GM18517 (cell line): ENCODE results near the gene ADCK1.
A peak's percentile ranks its signal among the peaks of the same experiment; 100 is the strongest.
"Not testable (repeated sequence)": the region's sequence is repeated elsewhere in the genome, so short reads cannot be mapped to it uniquely, and the experiment has no call there.

Source experiments
- ATAC-seq: cut with Tn5 transposase; IDR thresholded peaks from one replicate; pipeline ENCODE4 v1.9.1; 2021; ENCODE audit warnings: mild to moderate bottlenecking, moderate library complexity; ENCODE audit not compliant: unreplicated experiment

Gene ADCK1, protein sequence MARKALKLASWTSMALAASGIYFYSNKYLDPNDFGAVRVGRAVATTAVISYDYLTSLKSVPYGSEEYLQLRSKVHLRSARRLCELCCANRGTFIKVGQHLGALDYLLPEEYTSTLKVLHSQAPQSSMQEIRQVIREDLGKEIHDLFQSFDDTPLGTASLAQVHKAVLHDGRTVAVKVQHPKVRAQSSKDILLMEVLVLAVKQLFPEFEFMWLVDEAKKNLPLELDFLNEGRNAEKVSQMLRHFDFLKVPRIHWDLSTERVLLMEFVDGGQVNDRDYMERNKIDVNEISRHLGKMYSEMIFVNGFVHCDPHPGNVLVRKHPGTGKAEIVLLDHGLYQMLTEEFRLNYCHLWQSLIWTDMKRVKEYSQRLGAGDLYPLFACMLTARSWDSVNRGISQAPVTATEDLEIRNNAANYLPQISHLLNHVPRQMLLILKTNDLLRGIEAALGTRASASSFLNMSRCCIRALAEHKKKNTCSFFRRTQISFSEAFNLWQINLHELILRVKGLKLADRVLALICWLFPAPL

GRCh38 chr14:77799863-77800730 is at the start of gene ADCK1:
Gene ADCK1, plus strand, starts transcription at chr14:77800109. Its CDS starts 18,870 bp downstream, at chr14:77818979.
- ATAC-seq = peak; percentile 91

- no peak for ATAC-seq
Measured at GRCh38 chr14:77752266-77752665, 47.6 kb upstream of the ADCK1 start.

DNA sequence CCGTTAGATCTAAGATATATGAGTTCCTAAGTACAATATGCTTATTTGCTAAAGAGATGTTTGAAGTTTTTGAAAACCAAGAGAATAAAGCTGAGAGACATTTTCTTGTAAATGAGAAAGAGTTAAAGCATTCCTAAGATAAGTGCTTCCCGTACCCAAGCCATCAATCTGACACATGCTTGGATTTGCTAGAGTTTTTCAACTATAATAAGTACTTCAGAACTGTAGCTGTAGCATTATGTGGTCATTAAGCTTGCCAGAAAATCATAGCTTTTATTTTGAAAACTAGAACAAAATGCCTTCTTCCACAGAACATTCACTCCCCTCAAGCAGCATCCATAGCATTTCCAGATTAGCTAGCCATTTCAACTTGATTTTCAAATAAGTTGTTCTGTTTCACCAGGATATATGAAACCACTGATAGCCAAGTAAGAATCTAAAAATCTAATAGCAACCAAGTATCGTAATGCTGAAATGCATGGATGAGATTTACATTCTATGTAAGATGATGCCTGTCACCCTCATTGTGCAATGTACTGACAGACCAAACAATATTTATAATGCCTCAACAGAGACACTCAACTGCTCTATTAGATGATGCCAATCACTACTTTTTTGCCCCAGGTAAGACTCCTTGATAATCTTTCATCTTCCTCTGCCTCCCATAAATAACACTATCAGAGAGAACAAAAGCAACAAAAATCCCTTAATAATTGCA is 47.0 kb upstream of the ADCK1 start:
- ATAC-seq = no peak

DNA sequence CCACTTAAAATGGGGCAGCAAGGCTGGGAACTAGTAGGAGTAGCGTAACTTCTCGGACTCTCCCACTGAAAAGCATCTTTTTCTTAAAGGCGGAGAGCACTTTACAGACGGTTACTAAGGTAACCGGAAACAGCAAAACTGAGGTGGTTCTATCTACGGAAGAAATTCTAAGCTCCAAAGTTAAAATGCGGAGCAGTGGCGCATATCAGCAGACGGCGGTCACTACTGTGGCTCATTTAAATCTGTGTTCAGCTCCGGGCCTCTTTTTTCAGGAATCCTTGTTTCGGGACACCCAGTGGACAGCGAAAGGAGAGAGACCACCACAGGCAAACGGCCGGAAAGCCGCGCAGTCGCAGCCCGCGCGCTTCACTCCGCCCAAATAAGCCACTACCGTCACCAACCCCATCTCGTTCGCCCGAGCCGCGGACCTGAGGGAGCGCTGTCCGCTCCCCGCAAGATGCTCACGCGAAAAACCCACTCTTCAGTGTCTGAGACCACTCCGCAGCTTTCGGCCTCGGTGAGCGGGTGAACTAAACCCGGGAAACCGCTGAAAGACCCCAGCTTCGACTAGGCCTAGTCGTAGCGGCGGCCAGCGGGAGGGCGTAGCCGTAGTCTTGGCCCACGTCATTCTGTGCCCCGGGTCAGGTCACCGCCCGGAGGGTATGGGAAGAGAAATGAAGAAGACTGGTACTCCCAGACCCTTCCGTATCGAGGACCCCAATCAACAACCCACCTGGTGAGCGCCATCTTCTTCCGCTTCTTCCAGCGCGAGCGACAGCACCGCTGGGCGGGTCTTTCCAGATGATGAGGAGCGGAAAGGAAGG is 39.3 kb upstream of the ADCK1 start, which contains the start of gene SNW1:
Gene SNW1 (minus strand): TSS at position 776 of the 824 bp plus-strand sequence. CDS start 29 bp downstream, at position 747.
- peak; percentile 95 for ATAC-seq

- peak; percentile 34 for ATAC-seq
Measured at GRCh38 chr14:77761205-77761931, 38.5 kb upstream of the ADCK1 start.

GRCh38 chr14:77763316-77763715 is 36.6 kb upstream of the ADCK1 start:
- no peak for ATAC-seq

DNA sequence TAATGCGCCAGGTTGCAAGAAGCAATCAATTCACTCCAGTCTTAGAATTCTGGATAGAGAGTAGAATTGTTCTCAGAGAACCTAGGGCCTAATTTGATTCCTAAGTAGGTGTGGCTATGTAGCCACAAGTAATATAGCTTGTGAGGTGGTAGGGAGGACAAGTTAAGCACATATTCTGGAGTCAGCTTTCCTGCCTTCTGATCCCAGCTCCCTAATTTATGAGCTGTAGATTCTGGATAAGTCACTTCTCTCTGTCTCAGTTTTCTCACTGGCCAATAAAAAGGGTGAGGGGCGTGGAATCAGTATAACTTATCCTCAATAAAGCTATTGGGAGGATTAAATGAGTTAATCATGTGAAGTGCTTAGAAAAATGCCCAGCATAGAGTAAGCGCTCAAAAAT is 35.9 kb upstream of the ADCK1 start:
- no peak for ATAC-seq

DNA sequence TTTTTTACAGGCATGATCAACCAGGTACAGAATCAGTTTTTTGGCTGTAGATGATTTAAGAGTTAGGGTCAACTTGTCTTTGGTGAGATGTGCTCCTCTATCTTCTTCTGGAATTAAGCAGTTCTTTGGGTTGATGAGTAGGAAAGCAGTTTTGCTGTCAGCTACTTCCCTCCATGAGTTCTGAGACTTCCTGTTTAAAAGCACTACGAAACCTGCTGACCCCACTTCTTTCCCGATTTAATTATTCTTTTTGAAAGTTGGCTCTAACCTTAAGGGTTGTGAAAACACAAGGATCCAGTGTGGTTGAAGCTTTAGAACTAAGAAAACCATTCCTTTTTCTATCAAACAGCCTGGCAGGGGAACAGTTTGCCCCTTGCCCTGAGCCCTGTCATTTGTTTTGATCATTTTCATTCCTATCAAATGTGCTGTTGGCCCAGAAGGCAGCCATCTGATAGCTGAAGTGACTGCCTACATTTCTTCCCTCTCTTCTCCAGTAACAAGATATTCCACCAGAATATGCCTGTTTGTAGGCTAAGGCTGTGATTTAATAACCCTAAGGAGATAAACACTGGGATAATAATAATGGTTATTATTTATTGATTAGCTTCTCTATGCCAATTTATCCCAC is 31.4 kb upstream of the ADCK1 start:
- ATAC-seq = not testable (repeated sequence)

DNA sequence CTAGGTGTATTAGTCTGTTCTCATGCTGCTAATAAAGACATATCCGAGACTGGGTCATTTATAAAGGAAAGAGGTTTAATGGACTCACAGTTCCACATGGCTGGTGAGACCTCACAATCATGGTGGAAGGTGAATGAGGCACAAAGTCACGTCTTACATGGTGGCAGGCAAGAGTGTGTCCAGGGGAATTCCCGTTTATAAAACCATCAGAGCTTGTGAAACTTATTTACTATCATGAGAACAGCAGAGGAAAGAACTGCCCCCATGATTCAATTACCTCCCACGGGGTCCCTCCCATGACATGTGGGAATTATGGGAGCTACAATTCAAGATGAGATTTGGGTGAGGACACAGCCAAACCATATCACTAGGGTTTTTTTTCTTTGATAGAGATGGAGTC is 25.9 kb upstream of the ADCK1 start:
- not testable (repeated sequence) for ATAC-seq

DNA sequence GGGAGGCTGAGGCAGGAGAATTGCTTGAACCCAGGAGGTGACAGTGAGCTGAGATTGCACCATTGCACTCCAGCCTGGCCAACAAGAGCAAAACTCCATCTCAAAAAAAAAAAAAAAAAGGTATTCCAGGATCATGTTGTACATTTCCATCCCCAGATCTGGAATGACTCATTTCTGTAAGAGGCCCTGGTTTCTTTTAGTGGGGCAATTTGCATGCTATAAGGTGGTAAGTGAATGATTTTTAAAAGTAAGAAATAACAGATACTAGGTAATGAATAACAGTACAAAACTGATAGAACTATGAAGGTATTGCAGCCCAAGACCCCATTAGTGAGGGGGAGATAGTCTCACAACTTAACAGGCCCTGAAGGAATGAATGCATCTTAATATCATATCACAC is 17.7 kb upstream of the ADCK1 start:
- ATAC-seq = no peak

- no peak for ATAC-seq
Measured at GRCh38 chr14:77786148-77786547, 13.8 kb upstream of the ADCK1 start.

- ATAC-seq = no peak
Measured at GRCh38 chr14:77790566-77791224, 9.2 kb upstream of the ADCK1 start.

- ATAC-seq = no peak
Measured at GRCh38 chr14:77791225-77791600, 8.7 kb upstream of the ADCK1 start.

GRCh38 chr14:77793255-77793654 is 6.7 kb upstream of the ADCK1 start:
- not testable (repeated sequence) for ATAC-seq

GRCh38 chr14:77794357-77794756 is 5.6 kb upstream of the ADCK1 start:
- no peak for ATAC-seq

DNA sequence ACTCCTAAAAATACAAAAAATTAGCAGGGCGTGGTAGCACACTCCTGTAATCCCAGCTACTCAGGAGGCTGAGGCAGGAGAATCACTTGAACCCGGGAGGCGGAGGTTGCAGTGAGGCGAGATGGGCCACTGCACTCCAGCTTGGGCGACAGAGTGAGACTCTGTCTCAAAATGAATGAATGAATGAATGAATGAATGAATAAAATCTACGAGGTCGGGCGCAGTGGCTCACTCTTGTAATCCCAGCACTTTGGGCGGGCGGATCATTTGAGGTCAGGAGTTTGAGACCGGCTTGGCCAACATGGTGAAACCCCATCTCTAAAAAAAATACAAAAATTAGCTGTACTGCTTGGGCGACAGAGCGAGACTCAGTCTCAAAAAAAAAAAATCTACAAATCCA is 453 bp upstream of the ADCK1 start:
- ATAC-seq = not testable (repeated sequence)

DNA sequence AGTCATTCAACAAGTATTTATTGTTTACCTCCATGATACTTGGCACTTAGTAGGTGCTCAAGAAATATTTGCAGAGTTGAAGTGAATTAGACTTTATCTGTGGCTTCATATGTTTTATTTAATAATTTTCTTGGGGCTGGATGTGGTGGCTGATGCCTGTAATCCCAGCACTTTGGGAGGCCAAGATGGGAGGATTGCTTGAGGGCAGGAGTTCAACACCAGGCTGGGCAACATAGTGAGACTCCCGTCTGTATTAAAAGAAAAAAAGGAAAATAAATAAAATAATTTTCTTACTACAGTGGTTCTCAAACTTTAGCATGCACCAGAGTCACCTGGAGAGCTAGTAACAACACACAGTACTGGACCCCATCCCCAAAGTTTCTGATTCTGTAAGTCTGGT is 905 bp downstream of the ADCK1 start:
- no peak for ATAC-seq

DNA sequence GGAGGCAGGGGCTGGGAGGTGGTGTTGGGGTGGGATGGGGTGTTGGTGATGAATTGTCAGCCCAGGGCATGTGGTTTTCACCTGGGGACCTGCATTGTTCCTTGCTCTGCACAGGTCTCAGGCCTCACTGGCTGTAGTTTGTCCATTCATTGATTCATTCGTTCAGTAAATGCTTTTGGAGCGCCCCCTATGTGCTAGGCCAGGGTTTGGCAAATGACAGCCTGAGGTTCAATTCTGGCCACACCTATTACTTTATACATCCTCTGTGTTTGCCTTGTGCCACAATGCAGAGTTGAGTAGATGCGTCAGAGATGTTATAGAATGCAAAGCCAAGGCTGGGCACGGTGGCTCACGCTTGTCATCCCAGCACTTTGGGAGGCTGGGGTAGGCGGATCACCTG is 4.7 kb downstream of the ADCK1 start:
- no peak for ATAC-seq
